ENCODE data around the gene OBSL1. TPM values are rescaled to one million over a fixed set of nuclear protein-coding genes. Genes with fewer than 3 reads are reported as not detected.
A peak's percentile ranks its signal among the peaks of the same experiment; 100 is the strongest.

Gene OBSL1
- total RNA-seq, 1 experiment from 2014 or later = 30.7 TPM

DNA sequence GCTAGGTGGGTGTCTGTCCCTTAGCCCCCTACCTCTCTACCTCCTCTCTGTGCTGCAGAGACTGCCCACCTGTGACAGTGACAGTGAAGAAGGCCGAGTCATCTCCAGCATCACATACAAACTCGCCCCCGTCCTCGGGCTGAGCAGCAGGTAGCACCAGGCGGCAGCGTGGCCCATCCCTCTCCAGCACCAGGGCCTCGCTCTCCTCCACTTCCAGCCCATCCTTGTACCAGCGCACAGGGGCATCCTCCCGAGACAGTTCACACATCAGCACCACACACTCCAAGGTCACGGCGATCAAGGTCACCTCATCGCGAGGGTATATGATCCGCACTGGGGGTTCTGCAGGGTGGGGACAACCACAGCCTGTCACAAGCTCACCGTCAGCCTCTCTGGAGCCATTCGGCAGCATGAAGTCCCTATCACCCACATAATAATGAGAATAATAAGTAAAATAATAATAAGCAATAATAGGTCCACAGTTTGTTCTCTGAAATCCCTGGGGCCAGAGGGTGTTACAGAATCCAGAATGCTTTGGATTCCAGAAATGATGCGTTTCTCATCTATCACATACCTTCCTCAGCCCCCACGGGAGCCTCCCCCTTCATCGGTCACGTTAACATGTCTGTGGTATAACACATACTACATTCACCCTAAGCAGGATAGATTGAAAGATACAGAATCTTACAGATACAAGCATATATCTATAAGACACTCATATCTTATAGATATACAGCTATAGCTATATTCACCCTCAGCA is 12.0 kb downstream of the OBSL1 start:
- DNase-seq (ENCODE audit: low read depth, low spot score) = no peak
- in situ Hi-C loops (cut with HindIII; ENCODE audit: low pct_unique_long_range_greater_than_20kb, low sequenced_read_pairs) = no loop called here

DNA sequence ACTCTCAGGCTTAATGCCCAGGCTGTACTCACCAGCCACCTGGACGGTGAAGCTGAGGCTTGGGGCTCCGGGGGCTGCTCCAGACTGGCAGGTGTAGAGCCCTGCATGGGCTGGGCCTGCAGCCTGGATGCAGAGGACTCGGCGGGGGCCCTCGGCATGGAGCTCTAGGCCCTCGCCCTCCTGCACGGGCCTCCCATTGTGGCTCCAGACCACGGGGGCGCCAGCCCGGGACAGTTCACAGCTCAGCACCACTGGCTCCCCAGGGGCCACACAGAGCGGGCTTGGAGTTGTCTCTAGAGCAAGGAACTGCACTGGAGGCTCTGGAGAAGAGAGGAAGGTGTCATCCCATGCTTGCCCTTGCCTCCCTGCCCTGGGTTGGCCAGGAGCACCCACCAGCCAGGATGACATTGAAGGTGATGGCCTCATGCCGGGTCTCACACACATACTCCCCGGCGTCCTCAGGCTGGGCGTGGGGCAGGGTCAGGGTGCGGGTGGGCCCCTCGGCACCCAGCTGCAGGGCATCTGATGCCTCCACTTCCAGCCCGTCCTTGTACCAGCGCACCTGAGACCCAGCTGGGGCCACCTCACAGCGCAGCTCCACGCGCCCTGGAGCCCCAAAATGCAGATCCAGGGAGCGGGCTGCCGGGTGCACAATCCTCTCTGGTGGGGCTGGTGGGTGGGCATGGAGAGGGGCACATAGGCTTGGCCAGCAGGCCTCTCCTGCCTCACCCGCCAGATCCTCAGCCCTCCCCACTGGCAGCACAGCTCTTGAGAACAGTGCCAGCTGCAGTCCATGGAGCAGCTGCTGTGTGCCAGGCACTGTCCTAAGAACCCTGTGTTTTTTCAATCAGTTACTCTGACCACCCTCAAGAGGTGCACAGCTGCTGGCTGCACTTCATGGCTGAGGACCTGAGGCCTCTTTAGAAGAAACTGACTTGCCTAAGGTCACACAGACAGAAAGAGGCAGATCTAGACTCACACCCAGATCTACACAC is 13.3 kb downstream of the OBSL1 start:
- in situ Hi-C loops (cut with HindIII; ENCODE audit: low pct_unique_long_range_greater_than_20kb, low sequenced_read_pairs) = no loop called here
- no peak for DNase-seq (ENCODE audit: low read depth, low spot score)

DNA sequence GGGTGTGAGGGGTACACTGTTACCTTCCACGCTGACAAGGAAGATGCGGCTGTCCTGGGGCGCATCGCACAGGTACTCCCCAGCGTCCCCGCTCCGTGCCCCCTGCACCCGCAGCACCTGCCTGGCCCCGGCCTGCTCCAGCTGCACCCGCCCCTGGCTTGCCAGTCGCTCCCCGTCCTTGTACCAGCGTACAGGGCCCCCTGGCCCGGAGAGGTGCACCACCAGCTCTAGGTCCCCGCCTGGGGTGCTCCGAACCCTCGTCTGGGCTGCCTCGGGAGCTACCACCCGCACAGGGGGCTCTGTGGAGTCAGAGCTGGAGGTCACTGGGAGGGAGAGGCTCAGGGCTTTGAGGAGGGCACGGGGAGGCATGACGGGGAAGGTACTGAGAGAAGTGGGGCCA is 14.0 kb downstream of the OBSL1 start:
- DNase-seq (ENCODE audit: low read depth, low spot score) = no peak
- in situ Hi-C loops (cut with HindIII; ENCODE audit: low pct_unique_long_range_greater_than_20kb, low sequenced_read_pairs) = no loop called here

DNA sequence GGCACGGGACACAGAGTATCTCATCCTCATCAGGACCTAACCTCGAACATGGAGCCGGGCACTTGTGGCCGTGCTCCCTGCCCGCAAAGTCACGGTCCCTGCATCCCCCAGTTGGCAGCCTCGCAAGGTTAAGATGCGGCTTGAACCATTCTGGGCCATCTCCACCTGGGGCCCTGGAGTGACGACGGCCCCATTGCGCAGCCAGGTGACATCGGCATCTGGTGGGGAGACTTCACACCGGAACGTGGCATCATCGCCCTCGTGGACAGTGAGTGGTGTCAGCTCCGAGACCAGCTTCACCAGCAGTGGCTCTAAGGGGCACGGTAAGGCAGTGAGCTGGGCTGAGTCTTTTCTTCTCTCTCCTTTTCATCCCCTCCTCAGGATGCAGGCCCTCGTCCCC is 14.9 kb downstream of the OBSL1 start:
- in situ Hi-C loops (cut with HindIII; ENCODE audit: low pct_unique_long_range_greater_than_20kb, low sequenced_read_pairs) = no loop called here
- no peak for DNase-seq (ENCODE audit: low read depth, low spot score)

DNA sequence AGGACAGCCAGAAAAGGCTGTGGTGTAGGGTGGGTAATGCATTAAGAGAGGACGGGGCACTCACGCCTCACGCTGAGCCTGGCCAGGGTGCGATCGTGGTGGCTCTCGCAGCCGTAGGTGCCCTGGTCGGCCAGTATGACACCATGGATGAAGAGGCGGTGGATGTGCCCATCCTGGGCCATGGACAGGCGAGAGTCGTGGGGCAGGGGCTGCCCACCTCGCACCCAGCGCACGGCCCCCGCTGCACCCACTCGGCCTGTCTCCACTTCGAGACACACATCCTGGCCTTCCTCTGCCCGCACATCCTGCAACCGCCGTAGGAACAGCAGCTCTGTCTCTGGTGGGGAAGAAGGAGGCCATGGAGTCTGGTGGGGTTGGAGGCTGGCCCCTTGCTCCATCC is 15.4 kb downstream of the OBSL1 start:
- in situ Hi-C loops (cut with HindIII; ENCODE audit: low pct_unique_long_range_greater_than_20kb, low sequenced_read_pairs) = no loop called here
- DNase-seq (ENCODE audit: low read depth, low spot score) = no peak

DNA sequence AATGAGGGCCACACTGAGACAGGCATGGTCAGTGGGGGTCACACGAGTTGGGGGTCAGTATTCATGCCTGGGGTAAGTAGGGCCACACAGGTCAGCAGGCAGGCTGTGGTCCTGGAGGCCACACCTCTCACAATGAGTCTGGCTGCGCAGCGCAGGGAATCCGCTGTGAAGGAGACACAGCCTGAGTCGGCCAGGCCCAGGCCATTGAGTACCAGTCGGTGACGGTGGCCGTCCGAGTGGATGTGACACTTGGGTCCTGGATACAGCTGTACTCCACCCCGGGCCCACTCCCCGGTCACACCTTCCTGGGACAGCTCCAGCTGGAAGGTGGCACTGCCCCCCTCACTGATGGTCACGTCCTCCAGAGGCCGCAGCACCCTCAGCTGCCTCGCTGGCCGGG is 17.0 kb downstream of the OBSL1 start:
- DNase-seq (ENCODE audit: low read depth, low spot score) = no peak
- in situ Hi-C loops (cut with HindIII; ENCODE audit: low pct_unique_long_range_greater_than_20kb, low sequenced_read_pairs) = no loop called here

DNA sequence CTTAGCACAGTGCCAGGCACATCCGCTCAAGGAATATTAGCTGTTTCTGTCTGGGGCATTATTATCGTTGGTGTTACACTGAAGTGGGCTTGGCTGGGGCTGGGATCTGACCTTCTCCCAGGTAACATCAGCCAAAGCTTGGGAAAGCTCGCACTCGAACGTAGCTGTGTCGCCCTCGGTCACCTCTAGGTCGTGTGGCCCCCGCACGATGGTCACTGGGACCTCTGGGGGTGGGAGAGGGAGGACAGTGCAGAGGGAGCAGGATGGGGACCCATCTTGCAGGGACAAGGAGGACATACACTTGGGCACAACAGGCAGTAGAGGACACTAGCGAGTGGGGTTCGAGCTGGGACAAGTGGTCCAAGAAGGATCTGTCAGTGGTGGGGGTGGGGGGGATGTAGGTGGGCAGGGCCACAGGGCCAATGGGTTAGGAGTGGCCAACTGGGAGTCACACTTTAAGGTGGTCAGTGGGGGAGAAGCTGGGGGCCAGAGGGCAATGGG is 17.8 kb downstream of the OBSL1 start:
- in situ Hi-C loops (cut with HindIII; ENCODE audit: low pct_unique_long_range_greater_than_20kb, low sequenced_read_pairs) = no loop called here

DNA sequence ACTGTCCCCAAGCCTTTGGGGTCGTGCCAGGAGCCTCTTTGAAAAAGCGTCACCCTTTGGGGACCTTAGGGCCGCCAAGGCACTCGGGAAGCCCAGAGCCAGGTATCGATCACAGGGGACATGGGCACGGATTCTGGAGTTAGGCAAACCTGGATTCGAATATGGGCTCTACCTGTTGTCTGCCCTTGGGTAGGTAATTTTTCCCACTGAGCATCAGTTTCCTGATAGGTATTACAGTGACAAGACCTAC is 18.2 kb downstream of the OBSL1 start:
- no peak for DNase-seq (ENCODE audit: low read depth, low spot score)
- in situ Hi-C loops (cut with HindIII; ENCODE audit: low pct_unique_long_range_greater_than_20kb, low sequenced_read_pairs) = no loop called here

More for the DNA sequence above, 17.8 kb downstream of the OBSL1 start:
- no peak for DNase-seq (ENCODE audit: low read depth, low spot score)

DNA sequence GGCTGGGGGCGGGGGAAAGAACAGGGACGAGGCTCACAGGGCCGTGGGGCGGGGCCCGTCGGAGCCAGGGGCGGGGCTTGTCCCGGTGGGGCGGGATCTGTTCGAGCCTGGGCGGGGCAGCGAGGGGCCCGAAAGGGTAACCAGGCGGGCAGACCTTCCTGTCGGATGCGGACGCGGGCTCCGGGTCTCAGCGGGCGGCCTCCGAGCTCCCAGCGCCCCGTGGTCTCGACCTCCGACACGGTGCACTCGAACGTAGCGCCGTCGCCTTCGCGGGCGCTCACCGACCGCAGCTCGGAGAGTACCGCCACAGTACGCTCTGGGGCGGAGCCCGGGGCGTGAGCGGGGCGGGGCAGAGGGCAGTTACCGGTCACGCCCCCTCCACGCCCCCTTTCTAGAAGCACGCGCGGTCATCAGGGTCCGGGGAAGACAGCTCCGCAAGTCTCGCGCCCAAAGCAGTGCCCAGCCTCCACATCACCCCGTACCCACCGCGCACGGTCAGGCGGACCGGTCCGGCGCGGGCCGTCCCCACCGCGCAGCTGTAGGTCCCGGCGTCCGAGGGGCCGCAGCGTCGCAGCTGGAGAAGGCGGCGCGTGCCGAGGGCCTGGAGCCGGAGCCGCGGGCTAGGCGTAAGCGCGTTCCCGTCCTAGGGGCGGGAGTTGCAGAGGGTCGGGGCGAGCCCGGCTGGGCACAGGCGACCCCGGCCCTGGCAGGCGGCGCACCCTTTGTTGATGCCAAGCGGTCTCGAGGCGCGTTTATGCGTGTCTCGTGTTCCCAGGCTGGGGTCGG is 18.8 kb downstream of the OBSL1 start:
- in situ Hi-C loops (cut with HindIII; ENCODE audit: low pct_unique_long_range_greater_than_20kb, low sequenced_read_pairs) = no loop called here
- DNase-seq (ENCODE audit: low read depth, low spot score) = peak; percentile 80

DNA sequence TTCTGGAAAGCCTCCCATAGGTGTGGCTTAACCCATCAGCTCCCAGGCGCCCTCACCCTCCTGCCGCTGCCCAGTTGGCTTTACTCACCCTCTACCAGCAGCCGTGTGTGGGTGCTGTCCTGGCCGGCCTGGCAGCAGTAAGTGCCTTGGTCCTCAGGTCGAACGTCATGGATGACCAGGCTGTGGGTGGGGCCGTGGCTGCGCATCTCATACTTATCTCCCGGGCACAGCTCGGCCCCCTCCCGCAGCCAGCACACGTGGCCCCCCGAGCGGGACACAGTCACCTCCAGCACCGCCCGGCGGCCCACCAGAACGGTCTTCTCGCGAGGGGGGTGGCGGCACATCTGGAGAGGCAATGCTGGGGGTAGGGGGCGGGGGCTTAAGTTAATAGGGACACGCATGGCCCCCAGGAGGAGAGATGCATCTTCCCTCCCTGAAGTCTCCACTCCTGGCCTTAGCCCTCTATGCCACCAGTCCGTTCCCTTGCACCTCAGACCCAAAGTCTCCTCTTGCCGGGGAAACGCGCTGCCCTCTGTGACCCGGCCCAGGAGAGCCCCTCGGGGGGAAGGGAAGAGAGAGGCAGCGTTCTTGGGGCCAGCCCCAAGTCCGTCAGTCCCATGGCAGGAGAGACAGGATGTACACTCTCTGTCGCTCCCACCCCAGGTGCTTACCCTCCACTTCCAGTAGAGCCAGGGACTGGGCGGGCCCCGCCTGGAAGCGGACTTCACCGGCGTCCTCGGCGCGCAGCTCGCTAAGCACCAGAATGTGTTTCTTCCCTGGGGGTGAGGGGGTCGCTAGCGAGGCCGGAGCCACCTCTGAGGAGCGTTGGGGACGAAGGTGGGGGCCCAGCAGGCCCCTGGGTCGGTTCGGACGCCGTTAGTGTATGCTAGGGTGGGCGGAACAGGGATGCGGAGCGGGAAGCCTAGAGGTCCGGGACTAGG is 19.6 kb downstream of the OBSL1 start:
- peak; percentile 11 for DNase-seq (ENCODE audit: low read depth, low spot score)
- in situ Hi-C loops (cut with HindIII; ENCODE audit: low pct_unique_long_range_greater_than_20kb, low sequenced_read_pairs) = no loop called here

DNA sequence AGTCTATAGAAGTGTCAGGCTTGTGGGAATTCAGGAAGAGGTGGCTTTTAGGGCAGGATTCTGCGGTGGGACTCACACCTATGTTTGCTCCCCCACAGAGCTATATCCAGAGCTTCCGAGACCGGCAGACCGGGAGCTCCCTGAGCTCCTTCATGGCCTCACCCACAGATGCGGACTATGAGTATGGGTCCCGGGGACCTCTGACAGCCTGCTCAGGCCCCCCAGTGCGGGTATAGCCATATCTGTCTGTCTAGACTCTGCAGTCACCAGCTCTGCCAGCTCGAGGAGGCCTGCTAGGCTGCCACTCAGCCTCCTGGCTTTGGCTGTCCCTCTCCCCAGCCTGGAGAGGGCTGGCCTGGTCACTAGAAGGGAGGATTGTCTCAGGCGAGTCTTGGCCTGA is 21.7 kb downstream of the OBSL1 start:
- in situ Hi-C loops (cut with HindIII; ENCODE audit: low pct_unique_long_range_greater_than_20kb, low sequenced_read_pairs) = no loop called here
- no peak for DNase-seq (ENCODE audit: low read depth, low spot score)

DNA sequence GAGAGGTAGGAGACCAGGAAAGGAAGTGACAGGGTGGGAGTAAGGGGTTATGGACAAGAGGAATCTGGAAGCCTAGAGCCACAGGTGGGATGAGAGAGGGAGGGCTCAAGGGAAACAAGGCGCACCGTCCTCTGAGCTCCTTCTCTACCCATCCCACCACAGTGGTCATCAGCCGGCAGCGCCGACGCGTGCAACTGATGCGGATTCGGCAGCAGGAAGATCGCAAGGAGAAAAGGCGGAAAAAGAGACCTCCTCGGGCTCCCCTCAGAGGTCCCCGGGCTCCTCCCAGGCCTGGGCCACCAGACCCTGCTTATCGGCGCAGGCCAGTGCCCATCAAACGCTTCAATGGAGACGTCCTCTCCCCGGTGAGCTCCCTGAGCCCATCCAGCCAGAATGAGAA is 22.3 kb downstream of the OBSL1 start:
- in situ Hi-C loops (cut with HindIII; ENCODE audit: low pct_unique_long_range_greater_than_20kb, low sequenced_read_pairs) = no loop called here
- DNase-seq (ENCODE audit: low read depth, low spot score) = no peak

DNA sequence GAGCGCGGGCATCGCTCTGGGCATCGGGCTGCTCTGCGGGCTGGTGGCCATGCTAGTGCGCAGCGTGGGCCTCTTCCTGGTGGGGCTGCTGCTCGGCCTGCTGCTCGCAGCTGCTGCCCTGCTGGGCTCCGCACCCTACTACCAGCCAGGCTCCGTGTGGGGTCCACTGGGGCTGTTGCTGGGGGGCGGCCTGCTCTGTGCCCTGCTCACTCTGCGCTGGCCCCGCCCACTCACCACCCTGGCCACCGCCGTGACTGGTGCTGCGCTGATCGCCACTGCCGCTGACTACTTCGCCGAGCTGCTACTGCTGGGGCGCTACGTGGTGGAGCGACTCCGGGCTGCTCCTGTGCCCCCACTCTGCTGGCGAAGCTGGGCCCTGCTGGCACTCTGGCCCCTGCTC is 23.7 kb downstream of the OBSL1 start:
- in situ Hi-C loops (cut with HindIII; ENCODE audit: low pct_unique_long_range_greater_than_20kb, low sequenced_read_pairs) = no loop called here
- no peak for DNase-seq (ENCODE audit: low read depth, low spot score)

DNA sequence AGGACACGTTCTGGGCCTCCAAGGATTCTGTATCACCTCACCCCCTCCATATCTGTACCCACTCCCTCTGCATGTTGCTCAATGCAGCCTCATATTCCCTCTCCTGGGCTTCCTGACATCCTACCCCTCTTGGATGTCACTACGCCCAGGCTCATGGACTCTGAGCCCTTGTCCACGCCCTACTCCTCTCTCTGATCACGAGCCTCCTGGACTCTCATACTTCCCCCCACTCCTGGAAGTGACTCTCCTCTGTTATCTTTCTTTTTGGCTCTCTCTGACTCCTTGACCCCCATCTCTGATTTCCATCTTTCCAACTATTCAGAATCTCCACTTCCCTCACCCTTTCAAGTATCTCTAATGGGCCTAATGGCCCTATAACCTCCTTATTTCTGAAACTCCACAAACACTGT is 25.4 kb downstream of the OBSL1 start:
- in situ Hi-C loops (cut with HindIII; ENCODE audit: low pct_unique_long_range_greater_than_20kb, low sequenced_read_pairs) = no loop called here
- no peak for DNase-seq (ENCODE audit: low read depth, low spot score)

DNA sequence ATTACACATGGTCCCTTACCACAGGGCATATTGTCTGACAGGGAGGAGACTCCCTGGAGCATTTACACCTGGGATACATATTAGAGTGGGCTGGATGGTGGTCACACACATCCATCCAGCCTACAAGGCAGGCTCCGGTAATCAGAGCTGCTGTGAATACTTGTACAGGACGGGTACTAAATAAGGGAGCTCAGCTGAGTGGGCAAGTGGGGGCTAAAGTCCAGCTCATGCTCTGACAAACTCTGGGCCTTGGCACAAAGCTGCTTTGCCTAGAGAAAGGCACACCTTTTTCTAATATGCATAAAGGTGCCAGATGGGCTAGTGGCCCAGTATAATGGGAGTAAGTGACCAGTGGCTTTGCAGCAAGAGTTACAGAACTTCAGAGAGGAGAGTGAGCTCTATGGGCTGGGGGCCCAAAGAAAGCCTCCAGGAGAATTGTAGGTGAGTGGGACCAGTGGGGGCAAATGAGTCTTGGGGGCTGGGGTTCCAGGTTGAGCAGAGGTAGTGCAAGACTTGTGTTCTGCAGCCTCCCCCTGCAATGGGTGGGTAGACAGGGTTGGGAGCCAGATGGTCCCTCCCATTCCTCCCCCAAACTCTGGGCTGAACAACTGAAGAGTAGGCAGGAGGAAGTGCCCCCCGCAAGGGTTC is 25.9 kb downstream of the OBSL1 start:
- in situ Hi-C loops (cut with HindIII; ENCODE audit: low pct_unique_long_range_greater_than_20kb, low sequenced_read_pairs) = no loop called here
- DNase-seq (ENCODE audit: low read depth, low spot score) = no peak

DNA sequence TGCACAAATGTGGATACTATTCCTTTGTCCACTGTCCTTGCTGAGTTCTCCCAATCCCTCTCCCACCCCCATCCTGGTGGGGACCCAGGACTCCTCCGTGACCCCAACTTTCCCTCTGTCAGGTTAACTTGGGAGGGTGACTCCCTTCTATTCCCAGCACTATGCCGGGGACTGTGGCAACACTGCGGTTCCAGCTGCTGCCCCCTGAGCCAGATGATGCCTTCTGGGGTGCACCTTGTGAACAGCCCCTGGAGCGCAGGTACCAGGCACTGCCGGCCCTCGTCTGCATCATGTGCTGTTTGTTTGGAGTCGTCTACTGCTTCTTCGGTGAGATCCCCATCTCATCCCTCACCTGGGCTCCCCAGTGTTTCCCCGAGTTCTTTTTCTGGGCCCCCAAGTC is 26.8 kb downstream of the OBSL1 start:
- in situ Hi-C loops (cut with HindIII; ENCODE audit: low pct_unique_long_range_greater_than_20kb, low sequenced_read_pairs) = no loop called here

More for the DNA sequence above, 26.8 kb downstream of the OBSL1 start:
- DNase-seq (ENCODE audit: low read depth, low spot score) = no peak

All from SK-MEL-5 (cell line).